Fibroblast of the aortic adventitia (primary cell): ENCODE measurements around the gene VASN. TPM values are rescaled to one million over a fixed set of nuclear protein-coding genes. Genes with fewer than 3 reads are reported as not detected.
A peak's percentile ranks its signal among the peaks of the same experiment; 100 is the strongest.

Source experiments
- DNase-seq: peaks from one replicate; pipeline ENCODE4 v3.0.0-alpha.2; 2010; ENCODE audit warnings: low read depth
- H3K4me3 ChIP-seq: 2 replicates; pipeline ENCODE4 v1.5.1; 2011; ENCODE audit warnings: low read depth, mild to moderate bottlenecking, control low read depth, low read length, moderate library complexity
- total RNA-seq: library from RNA; depleted of rRNA; stranded (reverse); fragments of >200 nt; gene quantifications from 2 replicates; pipeline ENCODE4 v1.2.3, GENCODE V29; 2012; ENCODE audit warnings: low replicate concordance
- TF ChIP-seq, protein P1 (sequence below): IDR thresholded peaks from 2 replicates; pipeline ENCODE4 v1.5.1; 2011; ENCODE audit warnings: mild to moderate bottlenecking, low read length, control low read depth, inconsistent platforms; ENCODE audit not compliant: insufficient read depth

VASN gene
- total RNA-seq, 1 donor: 130 TPM

GRCh38 chr16:4344983-4345835, 26.4 kb upstream of the VASN start:
- no peak for DNase-seq
- H3K4me3 ChIP-seq: no peak overlapping the region
- TF ChIP-seq, protein P1, sequence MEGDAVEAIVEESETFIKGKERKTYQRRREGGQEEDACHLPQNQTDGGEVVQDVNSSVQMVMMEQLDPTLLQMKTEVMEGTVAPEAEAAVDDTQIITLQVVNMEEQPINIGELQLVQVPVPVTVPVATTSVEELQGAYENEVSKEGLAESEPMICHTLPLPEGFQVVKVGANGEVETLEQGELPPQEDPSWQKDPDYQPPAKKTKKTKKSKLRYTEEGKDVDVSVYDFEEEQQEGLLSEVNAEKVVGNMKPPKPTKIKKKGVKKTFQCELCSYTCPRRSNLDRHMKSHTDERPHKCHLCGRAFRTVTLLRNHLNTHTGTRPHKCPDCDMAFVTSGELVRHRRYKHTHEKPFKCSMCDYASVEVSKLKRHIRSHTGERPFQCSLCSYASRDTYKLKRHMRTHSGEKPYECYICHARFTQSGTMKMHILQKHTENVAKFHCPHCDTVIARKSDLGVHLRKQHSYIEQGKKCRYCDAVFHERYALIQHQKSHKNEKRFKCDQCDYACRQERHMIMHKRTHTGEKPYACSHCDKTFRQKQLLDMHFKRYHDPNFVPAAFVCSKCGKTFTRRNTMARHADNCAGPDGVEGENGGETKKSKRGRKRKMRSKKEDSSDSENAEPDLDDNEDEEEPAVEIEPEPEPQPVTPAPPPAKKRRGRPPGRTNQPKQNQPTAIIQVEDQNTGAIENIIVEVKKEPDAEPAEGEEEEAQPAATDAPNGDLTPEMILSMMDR: no peak

- TF ChIP-seq, protein P1: no peak
- no peak for DNase-seq
- no peak overlapping the region for H3K4me3 ChIP-seq
Observed at GRCh38 chr16:4345836-4346781, 25.5 kb upstream of the VASN start.

GRCh38 chr16:4347010-4347409, 24.6 kb upstream of the VASN start:
- DNase-seq: no peak
- TF ChIP-seq, protein P1: no peak

GRCh38 chr16:4347765-4348509, 23.7 kb upstream of the VASN start:
- no peak overlapping the region for H3K4me3 ChIP-seq
- DNase-seq: no peak
- TF ChIP-seq, protein P1: no peak

More at GRCh38 chr16:4347010-4347409, 24.6 kb upstream of the VASN start:
- H3K4me3 ChIP-seq: no peak overlapping the region

DNA sequence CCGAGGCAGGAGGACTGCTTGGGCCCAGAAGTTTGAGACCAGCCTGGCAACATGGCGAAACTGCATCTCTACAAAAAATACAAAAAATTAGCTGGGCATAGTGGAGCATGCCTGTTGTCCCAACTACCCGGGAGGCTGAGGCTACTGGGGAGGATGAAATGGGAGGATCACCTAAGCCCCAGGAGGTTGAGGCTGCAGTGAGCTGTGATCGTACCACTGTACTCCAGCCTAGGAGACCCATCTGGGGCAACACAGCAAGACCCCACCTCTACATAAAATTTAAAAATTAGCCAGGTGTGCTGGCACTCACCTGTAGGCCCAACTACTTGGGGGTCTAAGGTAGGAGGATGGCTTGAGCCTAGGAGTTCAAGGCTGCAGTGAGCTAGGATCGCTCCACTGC, 22.3 kb upstream of the VASN start:
- TF ChIP-seq, protein P1: no peak
- no peak for DNase-seq
- H3K4me3 ChIP-seq: no peak overlapping the region

DNA sequence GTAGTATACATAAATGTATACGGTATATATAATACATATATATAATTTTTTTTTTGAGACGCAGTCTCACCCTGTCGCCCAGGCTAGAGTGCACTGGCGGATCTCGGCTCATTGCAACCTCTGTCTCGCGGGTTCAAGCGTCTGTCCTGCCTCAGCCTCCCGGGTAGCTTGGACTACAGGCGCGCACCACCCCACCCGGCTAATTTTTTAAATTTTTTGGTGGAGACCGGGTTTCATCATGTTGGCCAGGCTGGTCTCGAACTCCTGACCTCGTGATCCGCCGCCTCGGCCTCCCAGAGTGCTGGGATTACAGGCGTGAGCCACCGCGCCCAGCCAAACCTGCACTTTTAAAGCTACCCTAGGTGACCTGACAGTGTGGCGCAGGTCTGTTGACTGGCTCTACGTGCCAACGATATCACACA, 21.3 kb upstream of the VASN start:
- no peak for DNase-seq
- peak overlapping the region; percentile 89 for H3K4me3 ChIP-seq
- TF ChIP-seq, protein P1: no peak
